Lower leg skin (tissue), 4 donors: ENCODE data around the gene ACP1. TPM values are rescaled to one million over a fixed set of nuclear protein-coding genes. Genes with fewer than 3 reads are reported as not detected.

Source experiments
- DNase-seq, 2 donors: peaks; one replicate each; pipeline ENCODE4 v3.0.0-alpha.2; 2019; ENCODE audit warnings: low spot score in 2 of 2
- H3K4me3 ChIP-seq: fragments of 200-600 bp; sonication (generic); 2 replicates; pipeline ENCODE4 v1.5.1; 2017; ENCODE audit warnings: mild to moderate bottlenecking, low read depth; ENCODE audit not compliant: poor library complexity, severe bottlenecking
- CTCF ChIP-seq, 3 donors: fragments of 450-650 bp; IDR thresholded peaks; one replicate each; pipeline ENCODE4 v1.5.1; 2016; ENCODE audit warnings: antibody characterized with exemption in 3 of 3, mild to moderate bottlenecking in 3 of 3, moderate library complexity in 2 of 3
- POLR2A ChIP-seq, 2 donors: fragments of 450-650 bp; IDR thresholded peaks; one replicate each; pipeline ENCODE4 v1.6.1; 2016 to 2017; ENCODE audit warnings: antibody characterized with exemption in 2 of 2, mild to moderate bottlenecking in 1 of 2, moderate library complexity in 1 of 2
- WGBS, 2 donors: methylation state at CpG; one replicate each; pipeline ENCODE4 v1.1.5; 2018; 5-methylcytosine and 5-hydroxymethylcytosine counted together
- intact Hi-C: fragments of 100-400 bp; cut with DNase I; formaldehyde crosslinking; loops from one replicate; pipeline ENCODE4 v1.15.0; 2023; ENCODE audit warnings: low total_unique reads
- total RNA-seq, 4 donors: library from RNA; depleted of rRNA; stranded (reverse); fragments of >200 nt; gene quantifications; one replicate each; pipeline ENCODE4 v1.1.0, GENCODE V29; 2016

Gene ACP1
- total RNA-seq, 4 donors from 2014 or later, result 50.9 to 71.7 (median 54.6) TPM

GRCh38 chr2:296354-296753, 31.6 kb downstream of the ACP1 start:
- no peak for DNase-seq
- intact Hi-C loops, result no loop called here
- H3K4me3 ChIP-seq, result no peak overlapping the region
- TF ChIP-seq CTCF (IDR thresholded peaks at IDR 0.05) (no peak), POLR2A (IDR thresholded peaks at IDR 0.05) (no peak)
- WGBS, 2 donors, result 13 to 66% methylated on average over 3 of the region's 3 CpGs

GRCh38 chr2:305366-305765, 40.6 kb downstream of the ACP1 start:
- H3K4me3 ChIP-seq, result no peak overlapping the region
- 83 to 92% methylated on average over 9 of the region's 9 CpGs for WGBS, 2 donors
- no peak for DNase-seq
- TF ChIP-seq CTCF (IDR thresholded peaks at IDR 0.05) (no peak), POLR2A (IDR thresholded peaks at IDR 0.05) (no peak)
- intact Hi-C loops, result no loop called here

GRCh38 chr2:309148-309953, 44.6 kb downstream of the ACP1 start:
- H3K4me3 ChIP-seq, result no peak overlapping the region
- WGBS, 2 donors, result 55 to 66% methylated on average over 13 of the region's 13 CpGs
- no peak for DNase-seq
- no peak for TF ChIP-seq POLR2A (IDR thresholded peaks at IDR 0.05)
- TF ChIP-seq CTCF (IDR thresholded peaks at IDR 0.05), result no peak
- intact Hi-C loops, result no loop called here

- no peak for TF ChIP-seq CTCF (IDR thresholded peaks at IDR 0.05)
- no peak for TF ChIP-seq POLR2A (IDR thresholded peaks at IDR 0.05)
- no peak for DNase-seq
- no peak overlapping the region for H3K4me3 ChIP-seq
- intact Hi-C loops, result no loop called here
- WGBS, 2 donors, result 77 to 79% methylated on average over 10 of the region's 10 CpGs
Observed at GRCh38 chr2:309954-310510, 45.3 kb downstream of the ACP1 start.

GRCh38 chr2:310994-311393, 46.2 kb downstream of the ACP1 start:
- TF ChIP-seq CTCF (IDR thresholded peaks at IDR 0.05), result no peak
- no peak for TF ChIP-seq POLR2A (IDR thresholded peaks at IDR 0.05)
- intact Hi-C loops, result no loop called here
- whole genome bisulfite sequencing, 2 donors, result 77 to 87% methylated on average over 5 of the region's 5 CpGs
- H3K4me3 ChIP-seq, result no peak overlapping the region
- no peak for DNase-seq
